Left lobe of liver (tissue), 2 donors: Measurements from ENCODE around the gene C8A. TPM values are rescaled to one million over a fixed set of nuclear protein-coding genes. Genes with fewer than 3 reads are reported as not detected.

ENCODE experiments used
- ATAC-seq: fragments of 200-7000 bp; cut with Tn5 transposase; one replicate; pipeline ENCODE4 v1.9.1; 2020; ENCODE audit warnings: mild to moderate bottlenecking, moderate library complexity
- DNase-seq: peaks from one replicate; pipeline ENCODE4 v3.0.0-alpha.2; 2020; ENCODE audit warnings: low spot score
- total RNA-seq: library from RNA; stranded (reverse); gene quantifications from one replicate; pipeline ENCODE4 v1.2.1, GENCODE V29; 2021
- donor health status: DM: no; HTN: no; CAD: no; lungs with moderate emphysema.
- donor health status: DM: no; HTN: yes; CAD: no.

The C8A gene
- total RNA-seq, 1 donor from 2014 or later = 302 TPM

DNA sequence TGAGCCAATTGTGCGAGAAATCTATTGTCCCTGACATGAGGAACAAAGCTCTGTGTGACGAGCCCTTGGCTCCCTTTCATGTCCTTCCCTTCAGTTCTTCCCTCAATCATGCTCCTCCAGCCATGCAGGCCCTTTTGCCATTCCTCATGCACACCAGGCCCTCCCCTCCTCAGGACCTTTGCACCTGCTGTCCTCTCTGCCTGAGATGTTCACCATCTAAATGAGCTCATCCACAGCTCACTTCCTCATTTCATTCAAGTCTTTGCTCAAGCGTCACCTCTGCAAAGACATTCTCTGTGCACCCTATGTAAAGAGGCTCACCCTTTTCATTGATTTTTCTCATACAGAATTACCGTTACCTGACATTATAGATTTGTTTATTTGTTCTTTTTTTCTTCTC, 67.5 kb downstream of the C8A start:
- ATAC-seq (no peak), DNase-seq (no peak)

GRCh38 chr1:56922507-56922906, 67.9 kb downstream of the C8A start:
- no peak for DNase-seq
- ATAC-seq = no peak

- ATAC-seq = no peak
- DNase-seq = no peak
Observed at GRCh38 chr1:56923201-56923600, 68.6 kb downstream of the C8A start.

- ATAC-seq (no peak), DNase-seq (no peak)
Observed at GRCh38 chr1:56924116-56924515, 69.5 kb downstream of the C8A start.

GRCh38 chr1:56925193-56925592, 70.6 kb downstream of the C8A start:
- ATAC-seq (no peak), DNase-seq (no peak)

- peak; percentile 78 for ATAC-seq
- peak; percentile 67 for DNase-seq
Observed at GRCh38 chr1:56927171-56927570, 72.6 kb downstream of the C8A start.

- DNase-seq (no peak), ATAC-seq (peak; percentile 54)
Observed at GRCh38 chr1:56927986-56928385, 73.4 kb downstream of the C8A start.

DNA sequence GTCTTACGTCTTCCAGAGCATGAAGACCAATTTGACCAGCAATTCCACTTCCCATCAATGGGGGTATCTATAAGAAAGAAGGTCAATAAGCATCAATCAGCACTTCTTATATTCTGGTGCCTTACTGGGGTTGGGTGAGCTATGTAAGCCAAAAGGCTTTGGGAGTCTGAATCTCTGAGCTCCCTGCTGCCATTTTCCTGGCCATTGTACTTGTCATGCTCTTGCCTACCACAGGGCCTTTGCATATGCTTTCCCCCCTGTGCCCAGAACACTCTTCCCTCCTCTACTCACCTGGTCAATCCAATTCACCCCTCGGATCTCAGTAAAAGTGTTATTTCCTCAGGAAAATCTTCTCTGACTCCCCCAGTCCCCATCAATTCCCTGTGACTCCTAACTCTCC, 74.9 kb downstream of the C8A start:
- ATAC-seq (no peak), DNase-seq (no peak)

GRCh38 chr1:56931211-56931610, 76.6 kb downstream of the C8A start:
- DNase-seq = no peak
- no peak for ATAC-seq

- DNase-seq (no peak), ATAC-seq (no peak)
Observed at GRCh38 chr1:56931686-56932085, 77.1 kb downstream of the C8A start.

- no peak for ATAC-seq
- no peak for DNase-seq
Observed at GRCh38 chr1:56933161-56933560, 78.6 kb downstream of the C8A start.

- DNase-seq = no peak
- ATAC-seq = no peak
Observed at GRCh38 chr1:56933606-56934005, 79.0 kb downstream of the C8A start.

DNA sequence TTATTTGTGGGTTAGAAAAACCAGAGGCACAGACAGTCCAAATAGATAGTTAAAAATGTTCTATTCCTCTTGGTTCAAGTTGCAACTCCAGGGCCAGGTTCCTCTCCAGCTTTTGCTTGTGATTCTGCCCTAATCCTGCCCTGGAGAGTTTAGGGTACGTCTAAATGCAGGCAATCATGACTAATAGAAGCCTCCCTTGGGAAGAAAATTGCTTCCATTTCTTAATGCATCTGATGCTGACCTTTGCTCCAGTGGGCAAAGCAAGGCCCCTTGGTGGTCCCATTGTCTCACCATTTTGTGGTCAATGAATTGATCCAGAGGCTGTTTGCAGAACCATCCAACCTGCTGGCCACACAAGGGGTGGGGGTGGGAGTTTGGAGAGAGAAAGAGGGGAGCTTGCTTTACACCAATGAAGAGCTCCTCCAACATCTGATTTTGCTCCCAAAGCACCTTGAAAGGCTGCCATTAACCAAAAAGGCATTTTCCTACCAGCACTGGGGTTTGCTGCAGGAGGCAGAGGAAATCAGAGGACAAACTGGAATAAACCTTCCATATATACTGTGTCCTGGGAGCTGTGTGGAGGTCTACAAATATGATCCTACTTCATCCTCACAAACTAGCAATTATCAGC, 79.9 kb downstream of the C8A start:
- no peak for DNase-seq
- no peak for ATAC-seq

- ATAC-seq (no peak), DNase-seq (no peak)
Observed at GRCh38 chr1:56938646-56939045, 84.0 kb downstream of the C8A start.

- ATAC-seq (no peak), DNase-seq (no peak)
Observed at GRCh38 chr1:56939209-56939608, 84.6 kb downstream of the C8A start.

DNA sequence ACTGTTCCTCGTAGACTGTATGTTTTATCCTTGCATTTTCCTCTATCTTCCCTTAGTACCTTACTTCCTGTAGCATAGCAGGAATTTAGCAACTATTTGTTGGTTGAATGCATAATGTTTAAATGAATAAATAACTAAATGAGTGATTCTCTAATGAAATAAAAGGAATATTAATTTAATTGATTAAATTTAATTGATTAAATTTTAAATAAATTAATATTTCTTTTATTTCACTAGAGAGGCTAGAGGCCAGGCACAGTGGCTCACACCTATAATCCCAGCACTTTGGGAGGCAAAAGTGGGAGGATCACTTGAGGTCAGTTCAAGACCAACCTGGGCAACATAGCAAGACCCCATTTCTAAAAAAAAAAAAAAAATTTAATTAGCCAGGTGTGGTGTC, 85.4 kb downstream of the C8A start:
- ATAC-seq = no peak
- no peak for DNase-seq

- no peak for DNase-seq
- no peak for ATAC-seq
Observed at GRCh38 chr1:56948403-56949023, 93.9 kb downstream of the C8A start.

DNA sequence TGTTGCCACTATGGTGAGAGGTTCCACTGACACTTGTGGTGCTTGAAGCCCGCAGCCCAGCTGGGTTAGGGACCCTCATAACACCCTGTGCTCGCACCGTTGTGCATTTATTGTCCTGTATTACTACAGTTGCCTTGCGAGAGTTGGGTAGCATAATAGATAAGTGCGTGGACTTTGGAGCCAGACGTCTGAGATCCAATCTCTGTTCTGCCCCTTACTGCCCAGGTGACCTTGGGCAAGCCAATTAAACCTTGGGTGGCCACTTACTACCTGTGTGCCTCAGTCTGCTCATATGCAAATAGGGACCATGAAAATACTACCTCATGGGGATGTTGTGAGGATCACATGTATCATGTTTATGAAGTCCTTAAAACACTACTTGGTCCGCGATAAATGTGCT, 97.9 kb downstream of the C8A start:
- no peak for DNase-seq
- ATAC-seq = peak; percentile 40

DNA sequence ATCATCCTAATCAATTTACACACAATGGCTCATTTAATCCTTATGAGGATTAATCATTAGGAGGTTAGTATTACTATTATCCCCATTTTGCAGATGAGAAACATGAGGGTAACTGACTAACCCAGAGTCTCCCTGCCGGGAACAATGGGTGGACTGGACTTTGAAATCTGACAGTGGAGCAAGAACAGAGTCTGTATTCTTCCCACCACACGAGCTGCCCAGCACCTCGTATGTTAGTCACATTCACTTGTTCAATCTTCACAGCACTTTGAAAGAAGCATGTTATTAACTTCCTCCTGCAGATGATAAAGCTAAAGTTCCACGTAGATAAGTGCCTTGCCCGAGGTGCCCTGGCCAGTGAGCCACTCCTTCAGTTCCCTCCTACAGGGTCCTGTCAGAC, 98.8 kb downstream of the C8A start:
- no peak for ATAC-seq
- no peak for DNase-seq

DNA sequence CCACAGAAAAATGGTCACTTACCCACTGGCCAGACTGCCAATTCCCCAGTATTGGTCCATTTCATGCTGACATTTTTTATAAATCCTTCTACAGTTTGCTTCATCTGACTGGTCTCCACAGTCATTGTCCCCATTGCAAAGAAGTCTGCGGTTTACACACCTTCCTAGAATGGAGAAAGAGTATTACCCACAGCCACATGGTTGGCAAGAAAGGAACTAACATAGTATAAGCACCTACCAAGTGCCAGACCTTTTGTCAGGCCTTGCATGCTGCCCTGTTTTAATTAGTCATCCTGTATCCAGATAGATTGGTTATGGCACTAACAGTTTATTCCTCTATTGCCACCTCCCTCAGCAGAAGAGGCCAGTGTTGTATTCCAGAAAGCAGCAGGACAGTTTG, 100.1 kb downstream of the C8A start:
- DNase-seq (no peak), ATAC-seq (peak; percentile 21)

- ATAC-seq (peak; percentile 3), DNase-seq (no peak)
Observed at GRCh38 chr1:56957931-56958330, 103.3 kb downstream of the C8A start.

GRCh38 chr1:56958526-56958925, 103.9 kb downstream of the C8A start:
- DNase-seq = no peak
- ATAC-seq = peak; percentile 39

- DNase-seq = no peak
- ATAC-seq = no peak
Observed at GRCh38 chr1:56961426-56961825, 106.8 kb downstream of the C8A start.
